NCI-H1436 treated with DMSO at 0.1 percent for 48 hours (cell line): ENCODE data around the gene ZNF316.
"Not testable (repeated sequence)": the region's sequence is repeated elsewhere in the genome, so short reads cannot be mapped to it uniquely, and the experiment has no call there.

ENCODE experiments used
- DNase-seq: peaks from one replicate; lab custom pipeline; 2025; lab: John Stamatoyannopoulos, UW

Gene ZNF316

DNA sequence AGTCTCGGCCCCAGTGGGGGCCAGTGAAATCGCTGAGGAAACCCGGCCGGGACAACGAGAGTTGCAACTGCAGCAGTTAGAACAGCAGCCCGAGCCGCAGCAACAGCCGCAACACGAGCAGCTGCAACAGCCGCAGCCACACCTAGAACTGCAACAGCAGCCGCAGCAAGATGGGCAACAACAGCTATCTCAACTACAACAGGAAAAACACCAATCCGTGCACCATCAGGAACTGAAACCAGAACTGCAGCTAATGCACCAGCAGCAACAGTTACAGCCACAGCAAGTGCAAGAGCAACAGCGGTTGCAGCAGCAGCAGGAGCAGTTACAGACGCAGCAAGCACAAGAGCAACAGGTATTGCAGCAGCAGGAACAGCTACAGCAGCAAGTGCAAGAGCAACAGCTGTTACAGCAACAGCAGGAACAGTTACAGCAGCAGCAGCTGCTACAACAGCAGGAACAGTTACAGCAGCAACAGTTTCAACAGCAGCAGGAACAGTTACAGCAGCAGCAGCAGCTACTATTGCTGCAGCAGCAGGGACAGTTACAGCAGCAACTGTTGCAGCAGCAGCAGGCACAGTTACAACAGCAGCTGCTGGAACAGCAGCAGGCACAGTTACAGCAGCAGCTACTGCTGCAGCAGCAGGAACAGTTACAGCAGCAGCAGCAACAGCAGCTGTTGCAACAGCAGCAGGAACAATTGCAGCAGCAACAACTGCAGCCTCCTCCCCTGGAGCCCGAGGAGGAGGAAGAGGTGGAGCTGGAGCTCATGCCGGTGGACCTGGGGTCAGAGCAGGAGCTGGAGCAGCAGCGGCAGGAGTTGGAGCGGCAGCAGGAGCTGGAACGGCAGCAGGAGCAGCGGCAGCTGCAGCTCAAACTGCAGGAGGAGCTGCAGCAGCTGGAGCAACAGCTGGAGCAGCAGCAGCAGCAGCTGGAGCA lies 15.7 kb upstream of the ZNF316 start:
- no peak for DNase-seq

- no peak for DNase-seq
These were observed 14.9 kb upstream of the ZNF316 start for GRCh38 chr7:6622134-6622710.

- no peak for DNase-seq
These were observed 13.4 kb upstream of the ZNF316 start for GRCh38 chr7:6623589-6624245.

DNA sequence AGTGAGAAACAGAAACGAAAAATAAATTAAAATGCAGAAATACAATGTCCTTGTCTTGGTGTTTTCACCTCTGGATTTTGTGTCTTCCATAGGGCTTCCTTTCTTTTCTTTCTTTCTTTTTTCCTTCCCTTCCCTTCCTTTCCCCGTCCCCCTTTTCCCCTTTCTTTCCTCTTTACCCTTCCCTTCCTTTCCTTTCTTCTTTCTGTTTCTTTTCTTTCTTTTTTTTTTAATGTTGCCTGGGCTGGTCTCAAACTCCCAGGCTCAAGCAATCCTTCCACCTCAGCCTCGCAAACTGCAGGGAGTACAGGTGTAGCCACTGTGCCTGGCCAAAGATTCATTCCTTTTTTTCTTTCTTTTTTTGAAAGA lies 12.9 kb upstream of the ZNF316 start:
- no peak for DNase-seq

GRCh38 chr7:6628045-6628444 lies 9.1 kb upstream of the ZNF316 start:
- no peak for DNase-seq

GRCh38 chr7:6630007-6630849 lies 6.9 kb upstream of the ZNF316 start:
- DNase-seq: no peak

- DNase-seq: no peak
These were observed 5.5 kb upstream of the ZNF316 start for GRCh38 chr7:6631605-6632004.

DNA sequence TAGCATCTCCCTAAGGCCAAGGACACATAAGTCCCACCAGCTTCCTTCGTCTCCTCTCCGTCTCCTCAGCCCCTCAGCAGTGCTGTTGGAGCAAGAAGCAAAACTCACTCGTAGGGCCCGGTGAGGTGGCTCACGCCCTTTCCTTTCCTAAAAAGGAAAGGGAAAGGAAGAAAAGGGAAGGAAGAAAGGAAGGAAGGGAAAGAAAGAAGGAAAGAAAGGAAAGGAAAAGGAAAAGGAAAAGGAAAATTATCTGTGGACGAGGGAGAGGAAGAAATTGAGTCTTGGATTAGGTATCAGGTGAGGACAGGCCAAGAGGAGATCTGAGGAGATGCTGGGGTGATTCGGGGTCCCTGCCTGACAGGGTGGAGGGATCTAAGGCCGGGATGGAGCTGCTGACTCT lies 3.1 kb upstream of the ZNF316 start:
- no peak for DNase-seq

- not testable (repeated sequence) for DNase-seq
These were observed 2.1 kb upstream of the ZNF316 start for GRCh38 chr7:6634971-6635370.

- DNase-seq: no peak
These were observed 569 bp downstream of the ZNF316 start for GRCh38 chr7:6637544-6638229.

DNA sequence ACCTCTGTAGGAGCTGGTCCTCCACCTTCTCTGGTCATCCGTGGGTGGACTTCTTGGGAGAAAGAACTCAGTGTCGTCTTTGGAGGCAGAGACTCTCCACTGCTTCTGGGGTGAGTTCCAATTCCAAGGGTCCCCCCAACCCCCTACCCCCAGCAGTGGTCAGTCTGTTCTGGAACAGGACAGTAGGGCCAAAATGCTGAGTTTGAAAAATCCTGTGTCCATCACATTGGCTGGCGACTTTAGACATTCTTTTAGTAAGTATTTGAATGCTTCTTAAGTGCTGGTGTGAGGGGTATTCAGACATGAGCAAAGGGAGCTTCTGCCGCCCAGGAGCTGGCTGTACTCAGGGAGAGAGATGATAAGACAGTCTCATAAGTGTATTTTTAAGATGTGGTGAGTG lies 1.9 kb downstream of the ZNF316 start:
- DNase-seq: no peak

- DNase-seq: no peak
These were observed 2.5 kb downstream of the ZNF316 start for GRCh38 chr7:6639627-6640026.

GRCh38 chr7:6640246-6640721 lies 3.2 kb downstream of the ZNF316 start:
- no peak for DNase-seq

DNA sequence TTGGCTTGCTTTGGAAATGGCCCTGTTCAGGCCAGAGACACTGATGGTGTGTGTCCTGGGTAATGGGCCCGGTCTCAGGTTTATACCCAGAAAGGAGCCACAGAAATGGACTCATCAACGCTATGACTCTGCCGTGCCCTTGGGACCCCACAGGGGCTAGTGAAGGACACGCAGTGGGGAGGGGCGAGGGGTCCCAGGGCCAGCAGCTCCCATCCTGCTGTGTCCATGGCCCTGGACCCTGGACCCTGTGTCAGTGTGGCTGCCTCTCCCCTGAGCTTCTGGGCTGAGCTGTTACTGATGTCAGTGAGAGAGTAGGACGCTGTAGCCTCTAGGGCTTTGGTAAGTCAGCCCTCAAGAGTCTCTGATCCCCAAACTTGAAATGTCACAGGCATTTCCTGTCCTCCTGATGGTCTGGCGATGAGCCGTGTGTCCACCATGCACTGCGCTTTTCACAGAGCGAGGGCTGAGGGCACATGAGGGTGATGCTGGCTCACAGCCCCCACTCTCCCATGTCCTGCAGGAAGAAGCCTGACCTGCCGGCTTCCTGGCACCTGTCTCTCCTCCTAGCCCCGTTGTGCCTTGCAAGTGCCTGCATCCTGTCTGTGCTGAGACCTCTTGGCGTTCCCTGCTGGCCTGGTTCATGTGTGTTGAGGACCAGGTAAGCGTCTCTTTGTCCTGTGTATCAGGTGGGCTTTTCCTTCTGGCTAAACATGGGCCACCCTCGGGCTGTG lies 4.4 kb downstream of the ZNF316 start:
- no peak for DNase-seq

DNA sequence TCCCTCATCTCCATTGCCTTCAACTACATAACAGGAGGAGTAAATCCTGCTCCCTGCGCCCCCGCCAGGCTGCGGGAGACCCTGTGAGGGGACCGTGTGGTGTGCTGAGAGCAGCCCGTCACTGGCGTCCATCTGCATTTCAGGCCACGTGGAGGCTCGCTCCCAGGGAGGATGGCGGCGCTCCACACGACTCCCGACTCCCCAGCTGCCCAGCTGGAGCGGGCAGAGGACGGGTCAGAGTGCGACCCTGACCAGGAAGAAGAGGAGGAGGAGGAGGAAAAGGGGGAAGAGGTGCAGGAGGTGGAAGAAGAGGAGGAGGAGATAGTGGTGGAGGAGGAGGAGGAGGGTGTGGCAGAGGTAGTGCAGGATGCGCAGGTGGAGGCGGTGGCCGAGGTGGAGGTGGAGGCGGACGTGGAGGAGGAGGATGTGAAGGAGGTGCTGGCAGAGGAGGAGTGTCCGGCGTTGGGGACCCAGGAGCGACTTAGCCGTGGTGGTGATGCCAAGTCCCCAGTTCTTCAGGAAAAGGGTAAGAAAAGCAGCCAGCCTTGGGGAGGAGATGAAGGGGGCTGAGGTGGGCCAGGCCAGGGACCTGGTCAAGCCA lies 5.2 kb downstream of the ZNF316 start:
- DNase-seq: no peak

DNA sequence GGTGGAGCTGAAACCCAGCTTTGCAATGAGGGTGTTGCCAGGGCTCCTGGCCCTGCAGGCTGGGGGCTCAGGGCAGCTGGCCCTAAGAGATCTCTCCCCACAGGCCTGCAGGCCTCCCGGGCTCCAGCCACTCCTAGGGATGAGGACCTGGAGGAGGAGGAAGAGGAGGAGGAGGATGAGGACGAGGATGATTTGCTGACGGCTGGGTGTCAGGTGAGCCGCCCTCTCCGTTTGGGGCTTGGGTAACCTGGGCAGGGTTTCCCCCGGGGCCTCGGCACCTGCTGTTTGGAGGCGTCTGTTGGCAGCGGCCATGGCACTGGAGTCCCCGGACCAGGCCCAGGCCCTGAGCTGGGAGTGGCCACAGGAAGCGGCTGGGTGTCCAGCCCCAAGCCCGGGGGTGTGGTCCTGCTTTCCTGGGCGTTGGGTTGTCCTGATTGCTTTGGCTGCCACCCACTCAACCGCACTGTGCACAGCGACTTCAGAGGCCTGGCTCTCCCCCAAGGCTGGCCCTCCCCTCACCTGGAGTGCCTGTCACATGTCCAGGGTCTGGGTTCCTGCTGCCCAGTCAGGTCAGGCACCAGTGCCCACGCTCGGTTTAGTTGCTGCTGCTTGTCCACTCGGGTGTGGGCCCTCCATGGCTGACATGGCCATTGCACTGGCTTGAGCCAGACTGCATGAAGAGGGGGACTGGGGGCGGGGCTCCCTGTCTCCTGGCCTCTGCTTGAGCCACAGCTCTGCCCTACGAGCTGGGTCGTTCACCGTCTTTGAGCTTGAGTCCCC lies 5.9 kb downstream of the ZNF316 start:
- DNase-seq: no peak

- DNase-seq: no peak
These were observed 7.0 kb downstream of the ZNF316 start for GRCh38 chr7:6643915-6644625.

DNA sequence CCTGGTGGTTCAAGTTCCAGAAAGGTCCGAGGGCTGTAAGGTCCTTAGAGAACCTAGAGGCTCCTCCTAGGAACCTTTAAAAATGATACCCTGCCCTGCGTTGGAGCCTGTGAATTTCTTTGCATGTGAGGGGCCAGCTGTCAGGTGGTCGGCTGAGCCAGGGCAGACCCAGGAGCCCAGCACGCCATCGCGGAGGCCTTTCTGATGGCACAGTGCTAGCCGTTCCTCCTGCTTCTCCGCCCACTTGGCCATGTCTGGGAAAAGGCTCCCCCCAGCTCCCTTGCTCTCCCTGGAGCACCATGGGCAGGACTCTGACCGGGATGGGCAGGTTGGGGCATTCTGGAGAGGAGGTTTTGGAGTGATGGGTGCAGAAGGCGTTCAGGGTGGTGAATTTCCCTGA lies 7.6 kb downstream of the ZNF316 start:
- no peak for DNase-seq

- no peak for DNase-seq
These were observed 9.3 kb downstream of the ZNF316 start for GRCh38 chr7:6646465-6646864.
